GM19328 (cell line): ENCODE results near the gene COL4A1.

Experiments used
- ATAC-seq: cut with Tn5 transposase; IDR thresholded peaks from one replicate; pipeline ENCODE4 v1.9.1; 2021; ENCODE audit warnings: mild to moderate bottlenecking, moderate library complexity; ENCODE audit not compliant: unreplicated experiment

Gene COL4A1

GRCh38 chr13:110177790-110178189 lies 129.2 kb downstream of the COL4A1 start:
- no peak for ATAC-seq

- no peak for ATAC-seq
Observed at GRCh38 chr13:110176431-110176830, 130.5 kb downstream of the COL4A1 start.

- no peak for ATAC-seq
Observed at GRCh38 chr13:110173247-110173818, 133.6 kb downstream of the COL4A1 start.

- no peak for ATAC-seq
Observed at GRCh38 chr13:110170882-110171281, 136.1 kb downstream of the COL4A1 start.

- ATAC-seq = no peak
Observed at GRCh38 chr13:110170020-110170790, 136.8 kb downstream of the COL4A1 start.

- no peak for ATAC-seq
Observed at GRCh38 chr13:110168999-110169933, 137.7 kb downstream of the COL4A1 start.

GRCh38 chr13:110166598-110166997 lies 140.4 kb downstream of the COL4A1 start:
- ATAC-seq = no peak

- ATAC-seq = no peak
Observed at GRCh38 chr13:110164706-110165105, 142.3 kb downstream of the COL4A1 start.

- ATAC-seq = no peak
Observed at GRCh38 chr13:110162866-110163658, 143.9 kb downstream of the COL4A1 start.

GRCh38 chr13:110162053-110162452 lies 144.9 kb downstream of the COL4A1 start:
- no peak for ATAC-seq

- ATAC-seq = no peak
Observed at GRCh38 chr13:110161112-110161882, 145.7 kb downstream of the COL4A1 start.

GRCh38 chr13:110158226-110158625 lies 148.7 kb downstream of the COL4A1 start:
- ATAC-seq = no peak

GRCh38 chr13:110157718-110158117 lies 149.2 kb downstream of the COL4A1 start:
- ATAC-seq = no peak

GRCh38 chr13:110156301-110157049 lies 150.5 kb downstream of the COL4A1 start:
- no peak for ATAC-seq

- no peak for ATAC-seq
Observed at GRCh38 chr13:110155072-110155471, 151.9 kb downstream of the COL4A1 start.

GRCh38 chr13:110154410-110154933 lies 152.5 kb downstream of the COL4A1 start:
- no peak for ATAC-seq

GRCh38 chr13:110152351-110152750 lies 154.6 kb downstream of the COL4A1 start:
- ATAC-seq = no peak

- ATAC-seq = no peak
Observed at GRCh38 chr13:110151462-110151861, 155.5 kb downstream of the COL4A1 start.
